Left lung (tissue), 10 donors: Measurements from ENCODE around the gene TGM6. TPM values are rescaled to one million over a fixed set of nuclear protein-coding genes. Genes with fewer than 3 reads are reported as not detected.

Experiments used
- ATAC-seq: fragments of 200-7000 bp; cut with Tn5 transposase; one replicate; pipeline ENCODE4 v1.9.1; 2020; ENCODE audit warnings: moderate library complexity
- DNase-seq, 4 donors: peaks; one replicate each; pipeline ENCODE4 v3.0.0-alpha.2; 2013 to 2020
- H3K27ac ChIP-seq, 2 donors: fragments of 200-600 bp; sonication (generic) in 1 of 2; one replicate each; pipeline versions ENCODE4 v1.5.0 to v1.8.0; 2020 to 2021
- H3K27me3 ChIP-seq, 2 donors: fragments of 200-600 bp; sonication (generic) in 1 of 2; one replicate each; pipeline versions ENCODE4 v1.5.0 to v1.8.0; 2020 to 2021
- H3K36me3 ChIP-seq, 2 donors: fragments of 200-600 bp; sonication (generic) in 1 of 2; one replicate each; pipeline versions ENCODE4 v1.5.0 to v1.8.0; 2020 to 2021
- H3K4me1 ChIP-seq, 2 donors: fragments of 200-600 bp; one replicate each; pipeline ENCODE4 v1.8.0; 2021
- H3K4me3 ChIP-seq, 2 donors: fragments of 200-600 bp; sonication (generic) in 1 of 2; one replicate each; pipeline versions ENCODE4 v1.5.0 to v1.8.0; 2020 to 2021; ENCODE audit warnings: mild to moderate bottlenecking in 1 of 2
- H3K9me3 ChIP-seq, 2 donors: fragments of 200-600 bp; sonication (generic) in 1 of 2; one replicate each; pipeline versions ENCODE4 v1.5.0 to v1.8.0; 2020 to 2021
- CTCF ChIP-seq, 2 donors: fragments of 200-600 bp; sonication (generic) in 1 of 2; IDR thresholded peaks; one replicate each; pipeline versions ENCODE4 v1.5.0 to v1.8.0; 2021; ENCODE audit warnings: antibody characterized with exemption in 2 of 2
- intact Hi-C, 2 donors: fragments of 100-400 bp; cut with DNase I; formaldehyde crosslinking; loops; one replicate each; pipeline versions ENCODE4 v1.11.2 to v1.14.2; 2022
- polyA plus RNA-seq, 6 donors: library from polyadenylated mRNA; unstranded; fragments of 120-200 nt; gene quantifications; one replicate each; pipeline ENCODE4 v1.2.1, GENCODE V29; 2013; ENCODE audit not compliant: insufficient read length in 6 of 6
- total RNA-seq, 2 donors: library from RNA; stranded (reverse); fragmentation: NEBNext Ultra II Directional; extraction: Animal tissue kit (Norgen Biotek cat#: 25700); gene quantifications; one replicate each; pipeline ENCODE4 v1.2.1, GENCODE V29; 2021
- donor health status: DM: no; HTN: yes; CAD: no.
- donor health status: DM: no; HTN: no; CAD: no.

Gene TGM6
- total and polyA plus RNA-seq, 8 donors: not detected

GRCh38 chr20:2386516-2387179 lies 5.9 kb downstream of the TGM6 start:
- H3K27ac ChIP-seq: no peak overlapping the region
- no peak for TF ChIP-seq CTCF (IDR thresholded peaks at IDR 0.05)
- peaks cover 0 to 19% of the 10 kb centered on the region in 2 donors for H3K27me3 ChIP-seq
- H3K4me3 ChIP-seq: no peak overlapping the region
- no peaks in the 10 kb centered on the region for H3K4me1 ChIP-seq
- no peaks in the 10 kb centered on the region for H3K36me3 ChIP-seq
- H3K9me3 ChIP-seq: peaks cover 0 to 15% of the 10 kb centered on the region in 2 donors
- ATAC-seq: no peak
- no peak for DNase-seq
- intact Hi-C loops: no loop called here

- no peaks in the 10 kb centered on the region for H3K4me1 ChIP-seq
- H3K36me3 ChIP-seq: no peaks in the 10 kb centered on the region
- peaks cover 0 to 19% of the 10 kb centered on the region in 2 donors for H3K27me3 ChIP-seq
- no peak overlapping the region for H3K27ac ChIP-seq
- intact Hi-C loops: no loop called here
- no peak overlapping the region for H3K4me3 ChIP-seq
- no peak for DNase-seq
- peak; percentile 64 for ATAC-seq
- peak in 1 of 2 donors; percentile 34 for TF ChIP-seq CTCF (IDR thresholded peaks at IDR 0.05)
- H3K9me3 ChIP-seq: peaks cover 0 to 15% of the 10 kb centered on the region in 2 donors
Observed at GRCh38 chr20:2387180-2387577, 6.5 kb downstream of the TGM6 start.

GRCh38 chr20:2387580-2387979 lies 6.9 kb downstream of the TGM6 start:
- DNase-seq: no peak
- peaks cover 0 to 15% of the 10 kb centered on the region in 2 donors for H3K9me3 ChIP-seq

GRCh38 chr20:2390951-2391675 lies 10.4 kb downstream of the TGM6 start:
- no peak for ATAC-seq
- no peak overlapping the region for H3K4me3 ChIP-seq
- no peaks in the 10 kb centered on the region for H3K4me1 ChIP-seq
- peaks cover 0 to 15% of the 10 kb centered on the region in 2 donors for H3K9me3 ChIP-seq
- no peak overlapping the region for H3K27ac ChIP-seq
- H3K27me3 ChIP-seq: peaks cover 0 to 11% of the 10 kb centered on the region in 2 donors
- DNase-seq: no peak
- no peaks in the 10 kb centered on the region for H3K36me3 ChIP-seq
- TF ChIP-seq CTCF (IDR thresholded peaks at IDR 0.05): no peak
- intact Hi-C loops: no loop called here

More at GRCh38 chr20:2387580-2387979, 6.9 kb downstream of the TGM6 start:
- ATAC-seq: no peak
- Histone ChIP-seq H3K36me3 (no peaks in the 10 kb centered on the region), H3K4me3 (no peak overlapping the region), H3K27me3 (peaks cover 0 to 19% of the 10 kb centered on the region in 2 donors), H3K27ac (no peak overlapping the region), H3K4me1 (no peaks in the 10 kb centered on the region)
- intact Hi-C loops: no loop called here
- TF ChIP-seq CTCF (IDR thresholded peaks at IDR 0.05): no peak

- DNase-seq: no peak
- Histone ChIP-seq H3K9me3 (peaks cover 0 to 10% of the 10 kb centered on the region in 2 donors), H3K27me3 (peaks cover 0 to 12% of the 10 kb centered on the region in 2 donors), H3K36me3 (no peaks in the 10 kb centered on the region), H3K27ac (no peak overlapping the region), H3K4me1 (no peaks in the 10 kb centered on the region), H3K4me3 (no peak overlapping the region)
- no peak for TF ChIP-seq CTCF (IDR thresholded peaks at IDR 0.05)
- ATAC-seq: no peak
- intact Hi-C loops: no loop called here
Observed at GRCh38 chr20:2394411-2395055, 13.8 kb downstream of the TGM6 start.
